HG02588 (cell line): ENCODE measurements around the gene PDE11A.

Source experiments
- ATAC-seq: cut with Tn5 transposase; IDR thresholded peaks from one replicate; pipeline ENCODE4 v1.9.1; 2021; ENCODE audit warnings: mild to moderate bottlenecking, moderate library complexity; ENCODE audit not compliant: unreplicated experiment

Gene PDE11A

GRCh38 chr2:177675350-177675821 lies 397.2 kb downstream of the PDE11A start:
- no peak for ATAC-seq

GRCh38 chr2:177673602-177674595 lies 398.7 kb downstream of the PDE11A start:
- no peak for ATAC-seq

GRCh38 chr2:177671662-177672061 lies 400.9 kb downstream of the PDE11A start:
- ATAC-seq = no peak

GRCh38 chr2:177670791-177671535 lies 401.6 kb downstream of the PDE11A start:
- ATAC-seq = no peak

- ATAC-seq = no peak
Measured at GRCh38 chr2:177669625-177670330, 402.8 kb downstream of the PDE11A start.

GRCh38 chr2:177669201-177669600 lies 403.4 kb downstream of the PDE11A start:
- ATAC-seq = no peak

- ATAC-seq = no peak
Measured at GRCh38 chr2:177668617-177669016, 404.0 kb downstream of the PDE11A start.

- no peak for ATAC-seq
Measured at GRCh38 chr2:177667626-177668025, 405.0 kb downstream of the PDE11A start.

GRCh38 chr2:177666408-177666807 lies 406.2 kb downstream of the PDE11A start:
- no peak for ATAC-seq

- no peak for ATAC-seq
Measured at GRCh38 chr2:177665948-177666347, 406.6 kb downstream of the PDE11A start.

GRCh38 chr2:177665328-177665727 lies 407.2 kb downstream of the PDE11A start:
- no peak for ATAC-seq

- no peak for ATAC-seq
Measured at GRCh38 chr2:177662895-177663294, 409.7 kb downstream of the PDE11A start.

- no peak for ATAC-seq
Measured at GRCh38 chr2:177660742-177661141, 411.8 kb downstream of the PDE11A start.

- no peak for ATAC-seq
Measured at GRCh38 chr2:177658309-177658708, 414.3 kb downstream of the PDE11A start.

GRCh38 chr2:177651833-177652232 lies 420.7 kb downstream of the PDE11A start:
- no peak for ATAC-seq

- ATAC-seq = no peak
Measured at GRCh38 chr2:177649568-177650518, 422.7 kb downstream of the PDE11A start.

GRCh38 chr2:177646791-177647190 lies 425.8 kb downstream of the PDE11A start:
- no peak for ATAC-seq

GRCh38 chr2:177646241-177646640 lies 426.3 kb downstream of the PDE11A start:
- no peak for ATAC-seq

- no peak for ATAC-seq
Measured at GRCh38 chr2:177641331-177641730, 431.2 kb downstream of the PDE11A start.

GRCh38 chr2:177640423-177640822 lies 432.2 kb downstream of the PDE11A start:
- no peak for ATAC-seq
